ENCODE results near the gene ZFP14.
"Not testable (repeated sequence)": the region's sequence is repeated elsewhere in the genome, so short reads cannot be mapped to it uniquely, and the experiment has no call there.

Gene ZFP14

DNA sequence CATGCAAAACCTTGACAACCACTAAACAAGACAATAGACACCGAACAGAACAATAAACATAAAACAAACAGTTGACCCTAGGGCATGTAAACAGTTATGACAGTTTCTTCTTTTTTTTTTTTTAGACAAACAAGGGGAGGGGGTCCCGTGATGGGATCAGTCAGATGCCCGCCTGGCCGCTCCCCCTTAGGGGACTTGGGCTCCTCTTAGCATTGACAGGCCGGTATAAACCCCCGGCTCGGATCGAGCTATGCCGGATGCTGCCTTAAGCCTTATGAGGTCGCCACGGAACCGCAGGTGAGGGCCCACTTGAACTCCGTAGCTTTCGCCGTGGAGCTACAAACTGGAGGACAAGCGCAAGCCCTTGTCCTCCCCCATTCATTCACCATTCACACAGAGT is 49.5 kb downstream of the ZFP14 start:
- not testable (repeated sequence) for DNase-seq

DNA sequence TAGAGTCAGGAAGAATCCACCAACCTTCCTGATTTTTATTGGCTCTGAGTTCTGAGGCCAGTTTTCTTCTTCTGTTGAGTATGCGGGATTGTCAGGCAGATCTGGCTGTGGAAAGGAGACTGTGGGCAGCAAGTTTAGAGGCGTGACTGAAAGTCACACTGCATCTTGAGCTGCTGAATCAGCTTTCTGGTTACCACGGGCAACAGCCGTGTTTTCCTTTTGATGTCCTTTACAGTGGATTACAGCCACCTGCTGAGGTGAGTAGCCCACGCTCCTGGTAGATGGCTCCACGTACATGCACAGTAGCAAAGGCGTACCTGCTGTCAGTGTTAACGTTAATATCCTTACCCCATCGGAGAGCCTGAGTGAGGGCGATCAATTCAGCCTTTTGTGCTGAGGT is 52.4 kb downstream of the ZFP14 start:
- not testable (repeated sequence) for DNase-seq

DNA sequence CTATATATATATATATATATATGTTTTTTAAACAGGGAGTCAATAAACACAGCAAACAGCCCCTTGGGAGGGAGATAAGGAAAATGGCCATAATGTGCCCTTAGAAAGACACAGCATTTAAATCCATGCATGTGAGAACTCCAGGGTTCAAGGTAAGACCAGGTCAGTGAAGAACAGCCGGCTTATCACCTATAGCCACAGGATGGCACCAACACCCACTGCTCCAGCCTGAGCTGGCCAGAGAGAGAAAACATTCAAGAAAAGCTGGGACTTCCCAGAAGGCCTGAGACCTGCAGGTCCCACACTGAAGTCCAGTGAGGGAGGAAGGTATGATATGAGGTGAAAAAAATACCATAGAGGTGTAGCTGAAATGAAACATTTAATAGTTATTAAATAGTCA is 63.8 kb downstream of the ZFP14 start:
- not testable (repeated sequence) for DNase-seq

DNA sequence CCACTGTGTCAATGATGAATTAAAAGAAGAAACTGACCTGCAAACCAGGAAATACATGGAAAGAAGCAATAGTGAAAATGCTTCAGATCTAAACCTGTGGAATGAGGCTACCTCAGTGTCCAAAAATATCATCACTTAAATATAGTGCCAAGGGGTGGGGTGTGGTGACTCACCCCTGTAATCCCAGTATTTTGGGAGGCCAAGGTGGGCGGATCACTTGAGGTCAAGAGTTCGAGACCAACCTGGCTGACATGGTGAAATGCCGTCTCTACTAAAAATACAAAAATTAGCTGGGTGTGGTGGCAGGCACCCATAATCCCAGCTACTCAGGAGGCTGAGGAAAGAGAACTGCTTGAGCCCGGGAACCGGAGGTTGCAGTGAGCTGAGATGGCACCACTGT is 64.9 kb downstream of the ZFP14 start:
- not testable (repeated sequence) for DNase-seq

DNA sequence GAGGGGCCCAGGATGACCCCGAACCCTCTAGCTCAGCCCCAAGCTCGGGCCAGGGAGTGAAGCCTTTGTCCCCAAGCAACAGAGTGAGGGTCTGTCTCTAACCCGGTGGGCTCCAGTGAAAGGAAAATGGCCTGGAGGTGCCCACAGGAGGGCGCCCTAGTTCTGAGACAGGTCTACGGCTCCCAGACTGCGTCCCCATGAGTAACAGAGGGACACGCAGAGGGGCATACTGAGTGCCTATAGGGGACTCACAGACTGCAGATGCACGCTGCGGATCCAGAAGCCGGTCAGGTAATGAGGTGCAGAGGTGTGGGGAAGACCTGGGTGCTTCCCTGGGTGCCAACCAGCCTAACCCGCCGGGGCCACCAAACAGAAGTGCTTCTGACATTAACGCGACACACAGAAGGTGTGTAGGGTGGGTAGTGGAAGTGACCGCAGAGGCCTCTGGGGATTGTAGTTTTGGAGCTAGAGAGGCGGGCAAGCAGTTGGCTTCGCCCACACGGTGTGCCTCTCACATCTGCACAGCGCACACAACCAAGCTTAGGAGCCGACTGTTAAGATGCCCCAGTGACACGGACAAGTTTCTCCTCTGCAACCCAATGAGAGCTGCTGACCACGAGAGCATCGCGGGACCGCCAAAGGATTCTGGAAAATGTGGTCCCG is 67.8 kb downstream of the ZFP14 start:
- DNase-seq, result not testable (repeated sequence)

DNA sequence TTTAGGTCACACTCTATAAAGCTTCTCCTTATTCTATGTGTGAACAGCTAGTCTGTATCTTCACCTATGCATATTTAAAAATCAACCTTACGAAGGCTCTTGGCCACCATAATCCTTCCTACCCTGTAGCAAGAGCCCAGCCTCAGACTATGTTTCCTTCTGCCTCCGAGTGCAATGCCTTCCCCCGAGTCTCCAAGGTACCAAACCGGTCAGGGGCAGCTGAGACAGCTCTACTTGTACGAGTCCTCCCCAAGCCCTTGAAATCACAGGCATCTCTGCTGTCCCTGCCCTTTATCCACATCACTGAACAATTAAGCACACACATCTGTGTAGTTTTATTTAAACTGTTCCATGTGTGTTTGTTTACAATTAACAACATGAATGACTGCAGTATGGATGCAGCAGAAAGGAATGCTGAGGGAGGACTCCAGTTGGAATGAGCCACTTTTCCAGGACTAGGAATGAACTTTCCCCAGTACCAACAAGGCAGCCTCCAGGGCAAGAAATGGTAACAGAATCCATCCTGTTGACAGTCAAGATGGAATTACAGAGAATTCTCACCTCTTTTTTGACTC is 68.5 kb downstream of the ZFP14 start:
- not testable (repeated sequence) for DNase-seq

DNA sequence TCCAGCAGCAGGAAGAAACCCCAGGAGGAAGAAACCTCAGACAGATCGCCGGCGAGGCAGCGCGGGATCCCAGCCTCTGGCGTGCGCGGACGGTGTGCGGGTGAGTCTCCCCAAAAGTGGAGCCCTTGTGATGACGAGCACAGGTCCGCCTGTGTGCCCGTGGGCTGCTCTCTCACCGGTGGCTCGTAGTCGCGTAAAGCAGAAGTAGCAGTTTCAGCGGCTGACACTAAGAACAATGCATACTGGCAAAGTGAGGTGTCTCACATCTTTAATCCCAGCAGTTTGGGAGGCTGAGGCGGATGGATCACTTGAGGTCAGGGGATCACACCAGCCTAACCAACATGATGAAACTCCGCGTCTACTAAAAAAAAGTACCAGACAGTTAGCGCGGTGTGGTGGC is 69.2 kb downstream of the ZFP14 start:
- DNase-seq, result not testable (repeated sequence)

DNA sequence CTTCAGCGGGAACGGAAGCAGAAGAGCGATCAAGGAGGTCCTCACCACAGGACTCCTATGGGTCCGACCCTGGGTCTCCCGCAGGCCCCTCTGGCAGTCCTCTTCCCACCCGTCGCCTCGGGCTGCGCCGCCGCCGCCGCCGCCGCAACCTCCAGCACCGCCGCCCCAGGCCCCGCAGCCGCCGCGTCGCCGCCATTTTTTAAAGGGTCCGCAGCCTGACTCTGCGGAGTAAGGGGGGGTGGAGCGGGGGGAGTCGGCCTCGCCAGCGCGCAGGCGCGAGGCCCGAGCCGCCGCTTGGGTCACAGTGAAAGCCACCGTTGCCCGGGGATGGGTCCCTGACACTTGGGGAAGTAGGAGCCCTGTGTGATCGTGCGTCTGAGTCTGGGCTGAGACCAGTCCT is 69.7 kb downstream of the ZFP14 start:
- DNase-seq, result not testable (repeated sequence)

DNA sequence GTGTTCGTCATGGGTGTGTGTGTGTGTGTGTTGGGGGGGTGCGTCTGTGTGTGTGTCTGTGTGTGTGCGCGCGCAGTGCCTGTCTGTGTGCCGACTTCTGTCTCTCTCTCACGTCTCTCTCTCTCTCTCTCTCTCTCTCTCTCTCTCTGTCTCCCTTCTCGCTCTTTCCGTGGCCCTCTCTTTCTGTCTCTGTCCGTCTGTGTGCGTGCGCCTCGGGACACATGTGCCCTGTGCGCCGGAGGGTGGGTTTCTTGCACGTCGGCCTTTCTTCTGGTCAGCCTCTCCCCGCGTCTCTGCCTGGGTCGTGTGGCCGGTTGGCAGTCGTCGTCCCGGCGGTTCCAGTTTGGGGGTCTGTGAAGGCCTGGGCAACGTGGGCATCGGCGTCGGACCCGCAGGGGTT is 86.7 kb downstream of the ZFP14 start:
- not testable (repeated sequence) for DNase-seq

Data from NCI-H1092 (cell line).